ENCODE results near the gene NIT1. TPM values are rescaled to one million over a fixed set of nuclear protein-coding genes. Genes with fewer than 3 reads are reported as not detected.

The NIT1 gene
- total RNA-seq, 1 experiment from 2014 or later, result 39.6 TPM

GRCh38 chr1:161089938-161090337, 28.0 kb upstream of the NIT1 start:
- H3K4me3 Mint-ChIP-seq, result no peak overlapping the region
- no peaks in the 10 kb centered on the region for H3K9me3 ChIP-seq (ENCODE audit: control insufficient read depth, low read depth, low read length)
- no peak overlapping the region for H3K4me2 ChIP-seq (ENCODE audit: insufficient read depth, insufficient read length, low read length)
- WGBS (ENCODE audit: extremely low coverage, insufficient read length, low lambda C conversion rate), result no CpG with 5 or more reads among the region's 5 CpGs
- no peaks in the 10 kb centered on the region; the same call in 1 of the 2 replicates for H3K27me3 ChIP-seq (ENCODE audit: insufficient read depth, low read length)
- no peak overlapping the region for H3K56ac ChIP-seq (ENCODE audit: insufficient read length, low read depth, low read length)
- H3K23ac ChIP-seq (ENCODE audit: insufficient read length, low read depth, low read length), result no peak overlapping the region
- H2BK120ac ChIP-seq (ENCODE audit: low read depth, low read length, poor library complexity, severe bottlenecking), result no peak overlapping the region
- no peak overlapping the region for H2BK20ac ChIP-seq (ENCODE audit: low read depth, low read length, poor library complexity, severe bottlenecking)
- H3K79me1 ChIP-seq (ENCODE audit: insufficient read depth, low read depth, low read length, poor library complexity, severe bottlenecking), result no peaks in the 10 kb centered on the region
- no peak overlapping the region for H3K14ac ChIP-seq (ENCODE audit: insufficient read depth, low read length)
- no peak overlapping the region for H4K5ac ChIP-seq (ENCODE audit: insufficient read length, low read depth, low read length)
- no peak overlapping the region for H3K27ac ChIP-seq (ENCODE audit: insufficient read length, low read depth, low read length)
- H3K4me1 ChIP-seq (ENCODE audit: insufficient read depth, low read length), result no peaks in the 10 kb centered on the region
- no peak overlapping the region for H2BK12ac ChIP-seq (ENCODE audit: insufficient read length, low read depth, low read length)
- H3K23me2 ChIP-seq (ENCODE audit: insufficient read length, low read depth, low read length, poor library complexity, severe bottlenecking), result no peaks in the 10 kb centered on the region
- peaks cover 24 to 25% of the 10 kb centered on the region in 2 experiments for H3K4me1 Mint-ChIP-seq
- H3K9ac ChIP-seq (ENCODE audit: extremely low read depth, insufficient read length, low read length), result no peak overlapping the region
- H4K20me1 ChIP-seq (ENCODE audit: control insufficient read depth, insufficient read depth, insufficient read length), result no peaks in the 10 kb centered on the region
- no peak overlapping the region for H2BK5ac ChIP-seq (ENCODE audit: insufficient read length, low read length)
- H4K8ac ChIP-seq (replicated peaks; ENCODE audit: insufficient read length, low read depth, low read length), result no peak overlapping the region
- no peak overlapping the region for H2AFZ ChIP-seq (ENCODE audit: low read length)
- H3K36me3 Mint-ChIP-seq (ENCODE audit: insufficient read depth in 1 of 3, low read depth in 3 of 3), result no peaks in the 10 kb centered on the region
- H3K18ac ChIP-seq (ENCODE audit: insufficient read length, low read depth, low read length), result no peak overlapping the region
- H4K91ac ChIP-seq (ENCODE audit: insufficient read length, low read depth, low read length), result no peak overlapping the region
- no peak overlapping the region for H2BK15ac ChIP-seq (ENCODE audit: low read depth, low read length)
- no peak overlapping the region for H3K27ac Mint-ChIP-seq
- peaks cover 4% of the 10 kb centered on the region for H3K27me3 Mint-ChIP-seq (ENCODE audit: low read depth)
- no peaks in the 10 kb centered on the region for H3K79me2 ChIP-seq (ENCODE audit: insufficient read depth, low read length)
- H2AK5ac ChIP-seq (ENCODE audit: insufficient read length, low read length), result no peak overlapping the region
- no peak for DNase-seq
- TF ChIP-seq CTCF (conservative IDR thresholded peaks at IDR 0.05), result no peak
- no peaks in the 10 kb centered on the region for H3K9me3 Mint-ChIP-seq
- H3T11ph ChIP-seq (ENCODE audit: low read length), result no peak overlapping the region
- H3K4ac ChIP-seq (ENCODE audit: low read depth, low read length), result no peak overlapping the region
